DND-41 (cell line): ENCODE measurements around the gene SMDT1.

ENCODE experiments used
- ATAC-seq: fragments of 200-7000 bp; cut with Tn5 transposase; 3 replicates; pipeline ENCODE4 v1.9.1; 2021; ENCODE audit warnings: low read depth; ENCODE audit not compliant: insufficient read depth
- DNase-seq: peaks from one replicate; pipeline ENCODE4 v3.0.0-alpha.2; 2020
- H2AFZ ChIP-seq: 2 replicates; pipeline ENCODE4 v1.6.0; 2012; ENCODE audit warnings: low read depth, low read length
- H3K27ac ChIP-seq: 2 replicates; pipeline ENCODE4 v1.5.1; 2012; ENCODE audit warnings: low read length, inconsistent platforms
- H3K27me3 ChIP-seq: fragments of 200-600 bp; sonication (generic); 2 replicates; pipeline ENCODE4 v1.6.0; 2012; ENCODE audit warnings: low read length, mild to moderate bottlenecking, inconsistent platforms; ENCODE audit not compliant: insufficient read depth, poor library complexity
- H3K36me3 ChIP-seq: 2 replicates; pipeline ENCODE4 v1.5.1; 2012; ENCODE audit warnings: low read length, inconsistent platforms; ENCODE audit not compliant: insufficient read depth
- H3K4me1 ChIP-seq: 2 replicates; pipeline ENCODE4 v1.5.1; 2012; ENCODE audit warnings: mild to moderate bottlenecking, low read length; ENCODE audit not compliant: insufficient read depth
- H3K4me2 ChIP-seq: 2 replicates; pipeline ENCODE4 v1.6.0; 2012; ENCODE audit warnings: mild to moderate bottlenecking, moderate library complexity, low read length, inconsistent platforms; ENCODE audit not compliant: insufficient read depth
- H3K4me3 ChIP-seq, 2 experiments: fragments of 200-600 bp in 1 of 2; shearing (Covaris generic) in 1 of 2; 2 replicates each; pipeline ENCODE4 v1.5.1; 2012 to 2016; ENCODE audit warnings: inconsistent platforms in 2 of 2, low read length in 2 of 2, mild to moderate bottlenecking in 2 of 2, low read depth in 1 of 2, moderate library complexity in 1 of 2
- H3K79me2 ChIP-seq: 2 replicates; pipeline ENCODE4 v1.6.0; 2012; ENCODE audit warnings: low read length, inconsistent platforms; ENCODE audit not compliant: insufficient read depth
- H3K9ac ChIP-seq: 2 replicates; pipeline ENCODE4 v1.6.0; 2012; ENCODE audit warnings: low read depth, mild to moderate bottlenecking, inconsistent platforms, low read length, moderate library complexity
- H3K9me3 ChIP-seq: 2 replicates; pipeline ENCODE4 v1.5.1; 2012; ENCODE audit warnings: low read length, moderate library complexity, mild to moderate bottlenecking, inconsistent platforms; ENCODE audit not compliant: insufficient read depth, severe bottlenecking
- H4K20me1 ChIP-seq: 2 replicates; pipeline ENCODE4 v1.6.0; 2012; ENCODE audit warnings: low read length; ENCODE audit not compliant: insufficient read depth
- EZH2 ChIP-seq: IDR thresholded peaks from 3 replicates; pipeline ENCODE4 v1.6.1; 2012; ENCODE audit warnings: borderline replicate concordance, low read depth, mild to moderate bottlenecking, moderate library complexity, low read length, inconsistent platforms; ENCODE audit not compliant: severe bottlenecking
- TF ChIP-seq, protein P1 (sequence below): IDR thresholded peaks from 2 replicates; pipeline ENCODE4 v1.5.1; 2012; ENCODE audit warnings: borderline replicate concordance, low read length, moderate library complexity, mild to moderate bottlenecking; ENCODE audit not compliant: poor library complexity, severe bottlenecking; ENCODE audit errors: extremely low read depth

Gene SMDT1

DNA sequence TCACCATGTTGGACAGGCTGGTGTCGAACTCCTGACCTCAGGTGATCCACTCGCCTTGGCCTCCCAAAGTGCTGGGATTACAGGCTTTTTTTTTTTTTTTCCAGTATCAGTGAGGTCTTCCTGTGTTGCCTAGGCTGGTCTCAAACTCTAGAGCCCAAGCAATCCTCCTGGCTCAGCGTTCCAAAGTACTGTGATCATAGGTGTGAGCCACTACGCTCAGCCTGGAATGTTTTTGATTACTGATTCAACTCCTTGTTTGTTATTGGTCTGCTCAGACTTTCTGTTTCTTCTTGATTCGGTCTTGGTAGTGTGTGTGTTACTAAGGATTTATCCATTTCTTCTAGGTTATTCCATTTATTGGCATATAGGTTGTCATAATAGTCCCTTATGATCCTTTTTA, 40.2 kb upstream of the SMDT1 start:
- Histone ChIP-seq H2AFZ (no peak overlapping the region), H3K4me1 (no peaks in the 10 kb centered on the region), H3K27me3 (no peaks in the 10 kb centered on the region), H3K79me2 (no peaks in the 10 kb centered on the region), H3K27ac (no peak overlapping the region), H3K4me3 (no peak overlapping the region), H4K20me1 (no peaks in the 10 kb centered on the region), H3K36me3 (no peaks in the 10 kb centered on the region), H3K4me2 (no peak overlapping the region), H3K9ac (no peak overlapping the region), H3K9me3 (peaks cover 12% of the 10 kb centered on the region)
- ATAC-seq (no peak), DNase-seq (no peak)
- TF ChIP-seq EZH2: no peak
- TF ChIP-seq, protein P1, sequence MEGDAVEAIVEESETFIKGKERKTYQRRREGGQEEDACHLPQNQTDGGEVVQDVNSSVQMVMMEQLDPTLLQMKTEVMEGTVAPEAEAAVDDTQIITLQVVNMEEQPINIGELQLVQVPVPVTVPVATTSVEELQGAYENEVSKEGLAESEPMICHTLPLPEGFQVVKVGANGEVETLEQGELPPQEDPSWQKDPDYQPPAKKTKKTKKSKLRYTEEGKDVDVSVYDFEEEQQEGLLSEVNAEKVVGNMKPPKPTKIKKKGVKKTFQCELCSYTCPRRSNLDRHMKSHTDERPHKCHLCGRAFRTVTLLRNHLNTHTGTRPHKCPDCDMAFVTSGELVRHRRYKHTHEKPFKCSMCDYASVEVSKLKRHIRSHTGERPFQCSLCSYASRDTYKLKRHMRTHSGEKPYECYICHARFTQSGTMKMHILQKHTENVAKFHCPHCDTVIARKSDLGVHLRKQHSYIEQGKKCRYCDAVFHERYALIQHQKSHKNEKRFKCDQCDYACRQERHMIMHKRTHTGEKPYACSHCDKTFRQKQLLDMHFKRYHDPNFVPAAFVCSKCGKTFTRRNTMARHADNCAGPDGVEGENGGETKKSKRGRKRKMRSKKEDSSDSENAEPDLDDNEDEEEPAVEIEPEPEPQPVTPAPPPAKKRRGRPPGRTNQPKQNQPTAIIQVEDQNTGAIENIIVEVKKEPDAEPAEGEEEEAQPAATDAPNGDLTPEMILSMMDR: no peak

DNA sequence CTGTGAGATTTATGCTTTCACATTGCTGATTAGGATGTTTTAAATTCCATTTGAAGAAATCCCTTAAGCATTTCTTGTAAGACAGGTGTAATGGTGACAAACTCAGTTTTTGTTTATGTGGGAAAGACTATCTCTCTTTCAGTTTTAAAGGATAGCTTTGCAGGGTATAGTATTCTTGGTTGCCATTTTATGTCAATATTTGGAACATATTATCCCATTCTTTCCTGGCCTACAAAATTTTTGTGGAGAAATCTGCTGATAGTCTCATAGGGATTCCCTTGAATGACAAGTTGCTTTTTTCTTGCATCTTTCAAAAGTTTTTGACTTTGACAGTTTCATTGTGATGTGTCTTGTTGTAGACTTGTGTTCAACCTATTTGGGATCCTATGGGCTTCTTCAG, 37.7 kb upstream of the SMDT1 start:
- no peak overlapping the region for H3K4me2 ChIP-seq
- H2AFZ ChIP-seq: no peak overlapping the region
- TF ChIP-seq, protein P1: no peak
- no peak for TF ChIP-seq EZH2
- H3K79me2 ChIP-seq: no peaks in the 10 kb centered on the region
- no peaks in the 10 kb centered on the region for H4K20me1 ChIP-seq
- H3K9me3 ChIP-seq: peaks cover 9% of the 10 kb centered on the region
- H3K36me3 ChIP-seq: no peaks in the 10 kb centered on the region
- H3K4me1 ChIP-seq: no peaks in the 10 kb centered on the region
- ATAC-seq (no peak), DNase-seq (no peak)
- no peak overlapping the region for H3K4me3 ChIP-seq
- H3K27ac ChIP-seq: no peak overlapping the region
- no peaks in the 10 kb centered on the region for H3K27me3 ChIP-seq
- H3K9ac ChIP-seq: no peak overlapping the region

DNA sequence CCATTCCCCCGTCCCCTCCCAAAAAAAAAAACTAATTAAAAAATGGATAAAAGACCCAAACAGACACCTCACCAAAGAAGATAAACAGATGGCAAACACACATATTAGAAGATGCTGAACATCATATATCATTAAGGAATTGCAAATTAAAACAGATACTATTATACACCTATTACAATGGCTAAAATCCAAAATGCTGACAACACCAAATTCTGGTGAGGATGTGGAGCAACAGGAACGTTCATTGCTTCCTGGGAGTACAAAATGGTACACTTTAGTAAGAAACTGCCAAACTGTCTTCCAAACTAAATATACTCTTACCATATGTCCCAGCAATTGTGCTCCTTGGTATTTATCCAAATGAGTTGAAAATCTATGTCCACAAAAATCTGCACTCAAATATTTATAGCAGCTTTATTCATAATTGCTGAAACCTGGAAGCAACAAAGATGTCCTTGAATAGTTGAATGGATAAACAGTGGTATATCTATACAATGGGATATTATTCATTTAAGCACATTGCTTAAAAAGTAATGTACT, 28.8 kb upstream of the SMDT1 start:
- TF ChIP-seq, protein P1: no peak
- TF ChIP-seq EZH2: no peak

DNA sequence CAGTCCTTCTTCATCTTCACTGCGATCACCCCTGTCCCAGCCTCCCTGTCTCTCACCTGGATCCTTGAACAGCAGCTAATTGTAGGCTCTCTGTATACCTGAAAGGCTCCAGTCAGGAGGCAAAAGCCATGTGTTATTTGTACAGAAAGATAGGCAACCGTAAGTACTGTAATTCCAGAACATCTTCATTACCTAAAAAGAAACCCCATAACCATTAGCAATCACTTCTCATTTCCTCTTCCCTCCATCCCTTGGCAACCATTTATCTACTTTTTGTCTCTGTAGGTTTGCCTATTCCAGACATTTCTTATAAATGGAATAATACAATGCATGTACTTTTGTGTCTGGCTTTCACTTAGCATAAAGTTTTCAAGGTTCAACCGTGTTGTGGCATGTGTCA, 26.7 kb upstream of the SMDT1 start:
- ATAC-seq (no peak), DNase-seq (no peak)
- Histone ChIP-seq H3K4me2 (no peak overlapping the region), H3K79me2 (no peaks in the 10 kb centered on the region), H3K27ac (no peak overlapping the region), H3K27me3 (no peaks in the 10 kb centered on the region), H3K9me3 (peaks cover 6% of the 10 kb centered on the region), H4K20me1 (no peaks in the 10 kb centered on the region), H2AFZ (no peak overlapping the region), H3K4me3 (no peak overlapping the region), H3K36me3 (no peaks in the 10 kb centered on the region), H3K9ac (no peak overlapping the region), H3K4me1 (no peaks in the 10 kb centered on the region)
- no peak for TF ChIP-seq EZH2
- TF ChIP-seq, protein P1: no peak

More for the DNA sequence above, 28.8 kb upstream of the SMDT1 start:
- H2AFZ ChIP-seq: no peak overlapping the region
- no peak for DNase-seq
- no peaks in the 10 kb centered on the region for H3K36me3 ChIP-seq
- ATAC-seq: no peak
- no peaks in the 10 kb centered on the region for H3K4me1 ChIP-seq
- no peaks in the 10 kb centered on the region for H3K27me3 ChIP-seq
- no peak overlapping the region for H3K9ac ChIP-seq
- no peaks in the 10 kb centered on the region for H3K79me2 ChIP-seq
- no peak overlapping the region for H3K4me2 ChIP-seq
- H3K4me3 ChIP-seq: no peak overlapping the region
- H3K9me3 ChIP-seq: no peaks in the 10 kb centered on the region
- no peak overlapping the region for H3K27ac ChIP-seq
- no peaks in the 10 kb centered on the region for H4K20me1 ChIP-seq
